ENCODE results near the gene HIBCH.

DNA sequence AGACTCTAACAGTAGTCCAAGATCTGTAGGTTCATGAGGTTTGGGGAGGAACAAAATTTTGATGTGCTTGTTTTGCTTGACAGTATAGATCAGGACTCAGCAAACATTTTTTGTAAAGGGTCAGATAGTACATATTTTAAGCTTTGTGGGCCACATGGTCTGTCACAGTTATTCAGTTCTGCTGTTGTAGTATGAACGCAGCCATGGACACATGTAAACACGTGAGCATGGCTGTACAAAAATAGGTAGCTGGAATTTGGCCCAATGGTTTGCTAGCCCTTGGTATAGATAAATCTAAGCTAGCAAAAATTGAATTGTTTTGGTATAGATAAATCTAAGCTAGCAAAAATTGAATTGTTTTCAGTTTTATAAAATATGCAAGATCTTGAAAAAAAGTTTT lies 120.5 kb downstream of the HIBCH start:
- no peak for TF ChIP-seq CTCF (IDR thresholded peaks at IDR 0.05)
- no peak for TF ChIP-seq POLR2AphosphoS5 (IDR thresholded peaks at IDR 0.05)
- TF ChIP-seq EP300 (IDR thresholded peaks at IDR 0.05), result no peak
